Ishikawa (cell line): ENCODE measurements around the gene GDF2.

Experiments used
- CEBPB ChIP-seq: IDR thresholded peaks from 2 replicates; pipeline ENCODE4 v1.6.1; 2012
- CREB1 ChIP-seq: IDR thresholded peaks from 2 replicates; pipeline ENCODE4 v1.6.1; 2012; ENCODE audit warnings: low read depth
- EGR1 ChIP-seq: IDR thresholded peaks from 2 replicates; pipeline ENCODE4 v1.6.1; 2012
- EP300 ChIP-seq: IDR thresholded peaks from 2 replicates; pipeline ENCODE4 v1.6.1; 2012; ENCODE audit warnings: borderline replicate concordance
- FOXM1 ChIP-seq: IDR thresholded peaks from 2 replicates; pipeline ENCODE4 v1.6.1; 2012; ENCODE audit warnings: low read depth, borderline replicate concordance
- NFIC ChIP-seq: IDR thresholded peaks from 2 replicates; pipeline ENCODE4 v1.6.1; 2012
- RAD21 ChIP-seq: IDR thresholded peaks from 2 replicates; pipeline ENCODE4 v1.6.1; 2012; ENCODE audit warnings: low read depth
- TAF1 ChIP-seq: IDR thresholded peaks from 2 replicates; pipeline ENCODE4 v1.6.1; 2012; ENCODE audit warnings: low read depth, mild to moderate bottlenecking
- TCF12 ChIP-seq: IDR thresholded peaks from 2 replicates; pipeline ENCODE4 v1.6.1; 2012; ENCODE audit warnings: low read depth
- TEAD4 ChIP-seq: IDR thresholded peaks from 2 replicates; pipeline ENCODE4 v1.6.1; 2012
- YY1 ChIP-seq: IDR thresholded peaks from 2 replicates; pipeline ENCODE4 v1.6.1; 2012; ENCODE audit warnings: low read depth
- ZBTB7A ChIP-seq: IDR thresholded peaks from 2 replicates; pipeline ENCODE4 v1.6.1; 2012; ENCODE audit warnings: low read depth
- TF ChIP-seq, protein P1 (sequence below): IDR thresholded peaks from 2 replicates; pipeline ENCODE4 v1.6.1; 2012
- TF ChIP-seq, protein P2 (sequence below): IDR thresholded peaks from 2 replicates; pipeline ENCODE4 v1.6.1; 2012
- TF ChIP-seq, protein P3 (sequence below): IDR thresholded peaks from 2 replicates; pipeline ENCODE4 v1.6.1; 2012; ENCODE audit warnings: low read depth, mild to moderate bottlenecking

Gene GDF2

DNA sequence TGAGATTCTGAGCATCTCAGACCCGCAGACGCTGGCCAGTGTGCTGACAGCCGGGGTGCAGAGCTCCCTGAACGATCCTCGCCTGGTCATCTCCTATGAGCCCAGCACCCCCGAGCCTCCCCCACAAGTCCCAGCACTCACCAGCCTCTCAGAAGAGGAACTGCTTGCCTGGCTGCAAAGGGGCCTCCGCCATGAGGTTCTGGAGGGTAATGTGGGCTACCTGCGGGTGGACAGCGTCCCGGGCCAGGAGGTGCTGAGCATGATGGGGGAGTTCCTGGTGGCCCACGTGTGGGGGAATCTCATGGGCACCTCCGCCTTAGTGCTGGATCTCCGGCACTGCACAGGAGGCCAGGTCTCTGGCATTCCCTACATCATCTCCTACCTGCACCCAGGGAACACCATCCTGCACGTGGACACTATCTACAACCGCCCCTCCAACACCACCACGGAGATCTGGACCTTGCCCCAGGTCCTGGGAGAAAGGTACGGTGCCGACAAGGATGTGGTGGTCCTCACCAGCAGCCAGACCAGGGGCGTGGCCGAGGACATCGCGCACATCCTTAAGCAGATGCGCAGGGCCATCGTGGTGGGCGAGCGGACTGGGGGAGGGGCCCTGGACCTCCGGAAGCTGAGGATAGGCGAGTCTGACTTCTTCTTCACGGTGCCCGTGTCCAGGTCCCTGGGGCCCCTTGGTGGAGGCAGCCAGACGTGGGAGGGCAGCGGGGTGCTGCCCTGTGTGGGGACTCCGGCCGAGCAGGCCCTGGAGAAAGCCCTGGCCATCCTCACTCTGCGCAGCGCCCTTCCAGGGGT, 26.6 kb downstream of the GDF2 start:
- TF ChIP-seq TAF1 (no peak), EP300 (no peak), RAD21 (no peak), TCF12 (no peak), TEAD4 (no peak), NFIC (no peak), YY1 (no peak), FOXM1 (no peak), CEBPB (no peak), EGR1 (no peak), ZBTB7A (no peak), CREB1 (no peak)
- TF ChIP-seq, protein P1, sequence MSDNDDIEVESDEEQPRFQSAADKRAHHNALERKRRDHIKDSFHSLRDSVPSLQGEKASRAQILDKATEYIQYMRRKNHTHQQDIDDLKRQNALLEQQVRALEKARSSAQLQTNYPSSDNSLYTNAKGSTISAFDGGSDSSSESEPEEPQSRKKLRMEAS, result no peak
- TF ChIP-seq, protein P2, sequence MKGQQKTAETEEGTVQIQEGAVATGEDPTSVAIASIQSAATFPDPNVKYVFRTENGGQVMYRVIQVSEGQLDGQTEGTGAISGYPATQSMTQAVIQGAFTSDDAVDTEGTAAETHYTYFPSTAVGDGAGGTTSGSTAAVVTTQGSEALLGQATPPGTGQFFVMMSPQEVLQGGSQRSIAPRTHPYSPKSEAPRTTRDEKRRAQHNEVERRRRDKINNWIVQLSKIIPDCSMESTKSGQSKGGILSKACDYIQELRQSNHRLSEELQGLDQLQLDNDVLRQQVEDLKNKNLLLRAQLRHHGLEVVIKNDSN, result no peak
- TF ChIP-seq, protein P3, sequence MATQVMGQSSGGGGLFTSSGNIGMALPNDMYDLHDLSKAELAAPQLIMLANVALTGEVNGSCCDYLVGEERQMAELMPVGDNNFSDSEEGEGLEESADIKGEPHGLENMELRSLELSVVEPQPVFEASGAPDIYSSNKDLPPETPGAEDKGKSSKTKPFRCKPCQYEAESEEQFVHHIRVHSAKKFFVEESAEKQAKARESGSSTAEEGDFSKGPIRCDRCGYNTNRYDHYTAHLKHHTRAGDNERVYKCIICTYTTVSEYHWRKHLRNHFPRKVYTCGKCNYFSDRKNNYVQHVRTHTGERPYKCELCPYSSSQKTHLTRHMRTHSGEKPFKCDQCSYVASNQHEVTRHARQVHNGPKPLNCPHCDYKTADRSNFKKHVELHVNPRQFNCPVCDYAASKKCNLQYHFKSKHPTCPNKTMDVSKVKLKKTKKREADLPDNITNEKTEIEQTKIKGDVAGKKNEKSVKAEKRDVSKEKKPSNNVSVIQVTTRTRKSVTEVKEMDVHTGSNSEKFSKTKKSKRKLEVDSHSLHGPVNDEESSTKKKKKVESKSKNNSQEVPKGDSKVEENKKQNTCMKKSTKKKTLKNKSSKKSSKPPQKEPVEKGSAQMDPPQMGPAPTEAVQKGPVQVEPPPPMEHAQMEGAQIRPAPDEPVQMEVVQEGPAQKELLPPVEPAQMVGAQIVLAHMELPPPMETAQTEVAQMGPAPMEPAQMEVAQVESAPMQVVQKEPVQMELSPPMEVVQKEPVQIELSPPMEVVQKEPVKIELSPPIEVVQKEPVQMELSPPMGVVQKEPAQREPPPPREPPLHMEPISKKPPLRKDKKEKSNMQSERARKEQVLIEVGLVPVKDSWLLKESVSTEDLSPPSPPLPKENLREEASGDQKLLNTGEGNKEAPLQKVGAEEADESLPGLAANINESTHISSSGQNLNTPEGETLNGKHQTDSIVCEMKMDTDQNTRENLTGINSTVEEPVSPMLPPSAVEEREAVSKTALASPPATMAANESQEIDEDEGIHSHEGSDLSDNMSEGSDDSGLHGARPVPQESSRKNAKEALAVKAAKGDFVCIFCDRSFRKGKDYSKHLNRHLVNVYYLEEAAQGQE, result no peak

DNA sequence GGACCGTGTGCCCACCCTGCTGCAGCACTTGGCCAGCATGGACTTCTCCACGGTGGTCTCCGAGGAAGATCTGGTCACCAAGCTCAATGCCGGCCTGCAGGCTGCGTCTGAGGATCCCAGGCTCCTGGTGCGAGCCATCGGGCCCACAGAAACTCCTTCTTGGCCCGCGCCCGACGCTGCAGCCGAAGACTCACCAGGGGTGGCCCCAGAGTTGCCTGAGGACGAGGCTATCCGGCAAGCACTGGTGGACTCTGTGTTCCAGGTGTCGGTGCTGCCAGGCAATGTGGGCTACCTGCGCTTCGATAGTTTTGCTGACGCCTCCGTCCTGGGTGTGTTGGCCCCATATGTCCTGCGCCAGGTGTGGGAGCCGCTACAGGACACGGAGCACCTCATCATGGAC, 27.3 kb downstream of the GDF2 start:
- TF ChIP-seq EGR1, result no peak
- no peak for TF ChIP-seq NFIC
- no peak for TF ChIP-seq CEBPB

DNA sequence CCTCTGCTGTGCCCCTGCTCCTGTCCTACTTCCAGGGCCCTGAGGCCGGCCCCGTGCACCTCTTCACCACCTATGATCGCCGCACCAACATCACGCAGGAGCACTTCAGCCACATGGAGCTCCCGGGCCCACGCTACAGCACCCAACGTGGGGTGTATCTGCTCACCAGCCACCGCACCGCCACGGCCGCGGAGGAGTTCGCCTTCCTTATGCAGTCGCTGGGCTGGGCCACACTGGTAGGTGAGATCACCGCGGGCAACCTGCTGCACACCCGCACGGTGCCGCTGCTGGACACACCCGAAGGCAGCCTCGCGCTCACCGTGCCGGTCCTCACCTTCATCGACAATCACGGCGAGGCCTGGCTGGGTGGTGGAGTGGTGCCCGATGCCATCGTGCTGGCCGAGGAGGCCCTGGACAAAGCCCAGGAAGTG, 27.7 kb downstream of the GDF2 start:
- no peak for TF ChIP-seq CREB1
- no peak for TF ChIP-seq FOXM1
- TF ChIP-seq, protein P1, result no peak
- no peak for TF ChIP-seq NFIC
- TF ChIP-seq EP300, result no peak
- no peak for TF ChIP-seq TEAD4
- TF ChIP-seq, protein P3, result no peak
- no peak for TF ChIP-seq CEBPB
- TF ChIP-seq YY1, result no peak
- no peak for TF ChIP-seq ZBTB7A
- TF ChIP-seq TAF1, result no peak
- TF ChIP-seq EGR1, result no peak
- TF ChIP-seq, protein P2, result no peak
- TF ChIP-seq TCF12, result no peak
- TF ChIP-seq RAD21, result no peak

DNA sequence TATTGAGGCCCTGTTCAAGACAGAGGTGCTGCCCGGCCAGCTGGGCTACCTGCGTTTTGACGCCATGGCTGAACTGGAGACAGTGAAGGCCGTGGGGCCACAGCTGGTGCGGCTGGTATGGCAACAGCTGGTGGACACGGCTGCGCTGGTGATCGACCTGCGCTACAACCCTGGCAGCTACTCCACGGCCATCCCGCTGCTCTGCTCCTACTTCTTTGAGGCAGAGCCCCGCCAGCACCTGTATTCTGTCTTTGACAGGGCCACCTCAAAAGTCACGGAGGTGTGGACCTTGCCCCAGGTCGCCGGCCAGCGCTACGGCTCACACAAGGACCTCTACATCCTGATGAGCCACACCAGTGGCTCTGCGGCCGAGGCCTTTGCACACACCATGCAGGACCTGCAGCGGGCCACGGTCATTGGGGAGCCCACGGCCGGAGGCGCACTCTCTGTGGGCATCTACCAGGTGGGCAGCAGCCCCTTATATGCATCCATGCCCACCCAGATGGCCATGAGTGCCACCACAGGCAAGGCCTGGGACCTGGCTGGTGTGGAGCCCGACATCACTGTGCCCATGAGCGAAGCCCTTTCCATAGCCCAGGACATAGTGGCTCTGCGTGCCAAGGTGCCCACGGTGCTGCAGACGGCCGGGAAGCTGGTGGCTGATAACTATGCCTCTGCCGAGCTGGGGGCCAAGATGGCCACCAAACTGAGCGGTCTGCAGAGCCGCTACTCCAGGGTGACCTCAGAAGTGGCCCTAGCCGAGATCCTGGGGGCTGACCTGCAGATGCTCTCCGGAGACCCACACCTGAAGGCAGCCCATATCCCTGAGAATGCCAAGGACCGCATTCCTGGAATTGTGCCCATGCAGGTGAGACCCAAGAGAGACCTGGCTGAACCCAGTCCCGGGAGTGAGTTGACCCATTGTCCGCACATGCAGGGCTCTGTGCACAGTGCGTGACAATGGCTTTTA, 28.7 kb downstream of the GDF2 start:
- TF ChIP-seq TCF12 (no peak), EGR1 (no peak), TAF1 (no peak), RAD21 (no peak)
- TF ChIP-seq, protein P2, result no peak
